H9 (cell line): ENCODE data around the gene GRIK3. TPM values are rescaled to one million over a fixed set of nuclear protein-coding genes. Genes with fewer than 3 reads are reported as not detected.

Experiments
- DNase-seq: peaks from one replicate; pipeline ENCODE4 v3.0.0-alpha.2; 2017
- H2AFZ ChIP-seq: one replicate; pipeline ENCODE4 v1.6.1; 2013; ENCODE audit warnings: mild to moderate bottlenecking, low read length, control low read depth, moderate library complexity
- H2AK5ac ChIP-seq: 2 replicates; pipeline ENCODE4 v1.6.1; 2013; ENCODE audit warnings: low read length, control low read depth, mixed read lengths; ENCODE audit not compliant: insufficient read length
- H2BK120ac ChIP-seq: one replicate; pipeline ENCODE4 v1.6.1; 2013; ENCODE audit warnings: low read depth, mild to moderate bottlenecking, low read length, control low read depth, inconsistent platforms; ENCODE audit not compliant: poor library complexity, severe bottlenecking
- H2BK12ac ChIP-seq: 2 replicates; pipeline ENCODE4 v1.6.1; 2013; ENCODE audit warnings: low read length, control low read depth, mixed read lengths, low read depth; ENCODE audit not compliant: insufficient read length
- H2BK15ac ChIP-seq: 2 replicates; pipeline ENCODE4 v1.6.1; 2013; ENCODE audit warnings: low read depth, low read length, control low read depth
- H2BK20ac ChIP-seq: one replicate; pipeline ENCODE4 v1.6.1; 2013; ENCODE audit warnings: low read depth, mild to moderate bottlenecking, low read length, control low read depth, inconsistent platforms; ENCODE audit not compliant: poor library complexity, severe bottlenecking
- H2BK5ac ChIP-seq: 2 replicates; pipeline ENCODE4 v1.6.1; 2013; ENCODE audit warnings: low read length, control low read depth, mixed read lengths; ENCODE audit not compliant: insufficient read length
- H3K14ac ChIP-seq: 2 replicates; pipeline ENCODE4 v1.6.1; 2013; ENCODE audit warnings: low read length, control low read depth; ENCODE audit not compliant: insufficient read depth
- H3K18ac ChIP-seq: 2 replicates; pipeline ENCODE4 v1.6.1; 2013; ENCODE audit warnings: low read depth, mild to moderate bottlenecking, mixed read lengths, low read length, control low read depth; ENCODE audit not compliant: insufficient read length
- H3K23ac ChIP-seq: 2 replicates; pipeline ENCODE4 v1.6.1; 2013; ENCODE audit warnings: low read length, control low read depth, mixed read lengths, low read depth; ENCODE audit not compliant: insufficient read length
- H3K23me2 ChIP-seq: 2 replicates; pipeline ENCODE4 v1.6.1; 2013; ENCODE audit warnings: low read depth, mild to moderate bottlenecking, mixed read lengths, low read length, control low read depth; ENCODE audit not compliant: insufficient read length, poor library complexity, severe bottlenecking
- H3K27ac ChIP-seq: 2 replicates; pipeline ENCODE4 v1.5.1; 2013; ENCODE audit warnings: low read length, control low read depth, mixed read lengths, low read depth; ENCODE audit not compliant: insufficient read length
- H3K27me3 ChIP-seq: 2 replicates; pipeline ENCODE4 v1.6.1; 2013; ENCODE audit warnings: low read length, control low read depth, inconsistent platforms; ENCODE audit not compliant: insufficient read depth
- H3K4ac ChIP-seq: 2 replicates; pipeline ENCODE4 v1.6.1; 2013; ENCODE audit warnings: low read depth, mild to moderate bottlenecking, control low read depth, inconsistent platforms, low read length, moderate library complexity
- H3K4me1 ChIP-seq: 2 replicates; pipeline ENCODE4 v1.6.1; 2013; ENCODE audit warnings: low read length, control low read depth, inconsistent platforms; ENCODE audit not compliant: insufficient read depth
- H3K4me2 ChIP-seq: 2 replicates; pipeline ENCODE4 v1.6.1; 2013; ENCODE audit warnings: low read length, control low read depth, mixed read lengths; ENCODE audit not compliant: insufficient read length, insufficient read depth
- H3K56ac ChIP-seq: 2 replicates; pipeline ENCODE4 v1.6.1; 2013; ENCODE audit warnings: low read depth, mild to moderate bottlenecking, mixed read lengths, low read length, control low read depth; ENCODE audit not compliant: insufficient read length
- H3K79me1 ChIP-seq: 2 replicates; pipeline ENCODE4 v1.6.1; 2013; ENCODE audit warnings: low read depth, mild to moderate bottlenecking, moderate library complexity, low read length, control low read depth, inconsistent platforms; ENCODE audit not compliant: insufficient read depth, poor library complexity, severe bottlenecking
- H3K79me2 ChIP-seq: 2 replicates; pipeline ENCODE4 v1.6.1; 2013; ENCODE audit warnings: low read length, control low read depth, inconsistent platforms; ENCODE audit not compliant: insufficient read depth
- H3K9ac ChIP-seq: 2 replicates; pipeline ENCODE4 v1.6.1; 2013; ENCODE audit warnings: low read length, control low read depth, mixed read lengths; ENCODE audit not compliant: insufficient read length; ENCODE audit errors: extremely low read depth
- H3K9me3 ChIP-seq: one replicate; pipeline ENCODE4 v1.6.1; 2013; ENCODE audit warnings: low read depth, low read length, inconsistent platforms; ENCODE audit not compliant: control insufficient read depth
- H3T11ph ChIP-seq: one replicate; pipeline ENCODE4 v1.6.1; 2013; ENCODE audit warnings: mild to moderate bottlenecking, low read length, control low read depth, inconsistent platforms
- H4K20me1 ChIP-seq: one replicate; pipeline ENCODE4 v1.6.1; 2013; ENCODE audit not compliant: control insufficient read depth, insufficient read length, insufficient read depth
- H4K5ac ChIP-seq: 2 replicates; pipeline ENCODE4 v1.6.1; 2013; ENCODE audit warnings: low read depth, mild to moderate bottlenecking, mixed read lengths, low read length, control low read depth; ENCODE audit not compliant: insufficient read length
- H4K8ac ChIP-seq: replicated peaks from 2 replicates; pipeline ENCODE4 v1.6.1; 2013; ENCODE audit warnings: low read length, control low read depth, mixed read lengths, low read depth; ENCODE audit not compliant: insufficient read length
- H4K91ac ChIP-seq: 2 replicates; pipeline ENCODE4 v1.6.1; 2013; ENCODE audit warnings: low read depth, mild to moderate bottlenecking, moderate library complexity, mixed read lengths, low read length, control low read depth; ENCODE audit not compliant: insufficient read length
- H3K27ac Mint-ChIP-seq, 3 experiments: 2 replicates in 2 of 3; 3 replicates in 1 of 3; pipeline ENCODE4 v1.8.0; 2020 to 2021; ENCODE audit warnings: mixed read lengths in 3 of 3, mild to moderate bottlenecking in 1 of 3, moderate library complexity in 1 of 3
- H3K27me3 Mint-ChIP-seq: 2 replicates; pipeline ENCODE4 v1.8.0; 2021; ENCODE audit warnings: low read depth, mild to moderate bottlenecking, moderate library complexity, mixed read lengths
- H3K36me3 Mint-ChIP-seq, 3 experiments: 2 replicates in 2 of 3; 3 replicates in 1 of 3; pipeline ENCODE4 v1.8.0; 2020 to 2021; ENCODE audit warnings: low read depth in 3 of 3, mixed read lengths in 3 of 3; ENCODE audit not compliant: insufficient read depth in 1 of 3
- H3K4me1 Mint-ChIP-seq, 2 experiments: 2 replicates each; pipeline ENCODE4 v1.8.0; 2020; ENCODE audit warnings: mixed read lengths in 2 of 2
- H3K4me3 Mint-ChIP-seq, 2 experiments: 2 replicates in 1 of 2; 3 replicates in 1 of 2; pipeline ENCODE4 v1.8.0; 2020 to 2021; ENCODE audit warnings: mild to moderate bottlenecking in 2 of 2, mixed read lengths in 2 of 2, moderate library complexity in 1 of 2
- H3K9me3 Mint-ChIP-seq, 2 experiments: 2 replicates in 1 of 2; 3 replicates in 1 of 2; pipeline ENCODE4 v1.8.0; 2020; ENCODE audit warnings: mild to moderate bottlenecking in 2 of 2, mixed read lengths in 2 of 2, moderate library complexity in 1 of 2
- CTCF ChIP-seq: fragments of 200-600 bp; sonication (generic); conservative IDR thresholded peaks from 3 replicates; pipeline ENCODE4 v1.8.0; 2021; ENCODE audit warnings: antibody characterized with exemption, mild to moderate bottlenecking
- WGBS: extraction: QIAGEN DNeasy Blood & Tissue Kit; methylation state at CpG from one replicate; pipeline ENCODE4 v1.1.7; 2013; ENCODE audit warnings: missing lambda C conversion rate, low lambda C conversion rate, mixed read lengths; ENCODE audit not compliant: insufficient read length; ENCODE audit errors: extremely low coverage; 5-methylcytosine and 5-hydroxymethylcytosine counted together
- total RNA-seq: library from RNA; stranded (reverse); gene quantifications from 2 replicates; pipeline ENCODE4 v1.2.1, GENCODE V29; 2021

Gene GRIK3
- total RNA-seq, 1 experiment from 2014 or later = 1.7 TPM

- peaks cover 17% of the 10 kb centered on the region for H3K27me3 Mint-ChIP-seq
- H2AFZ ChIP-seq = no peak overlapping the region
These were observed 215.5 kb downstream of the GRIK3 start for GRCh38 chr1:36818771-36819170.

More at GRCh38 chr1:36818771-36819170, 215.5 kb downstream of the GRIK3 start:
- no peak overlapping the region for H4K91ac ChIP-seq
- no peaks in the 10 kb centered on the region for H3K23me2 ChIP-seq
- H3K36me3 Mint-ChIP-seq = peaks cover 2 to 4% (median 2%) of the 10 kb centered on the region in 3 experiments; a peak in 4 of 7 replicates
- no peak for TF ChIP-seq CTCF
- H3K4me3 Mint-ChIP-seq = no peak overlapping the region
- H3K79me2 ChIP-seq = no peaks in the 10 kb centered on the region
- no peak overlapping the region; a peak in 1 of 7 replicates for H3K27ac Mint-ChIP-seq
- H2BK15ac ChIP-seq = no peak overlapping the region
- WGBS = no CpG with 5 or more reads among the region's 2 CpGs
- no peak overlapping the region for H2BK5ac ChIP-seq
- H3K79me1 ChIP-seq = no peaks in the 10 kb centered on the region
- H2BK12ac ChIP-seq = no peak overlapping the region
- H4K5ac ChIP-seq = no peak overlapping the region
- H3K4me2 ChIP-seq = no peak overlapping the region
- no peak overlapping the region for H3K27ac ChIP-seq
- DNase-seq = no peak
- no peak overlapping the region for H3K18ac ChIP-seq
- no peaks in the 10 kb centered on the region; the same call in 1 of the 2 replicates for H3K4me1 ChIP-seq
- no peak overlapping the region for H3K23ac ChIP-seq
- no peak overlapping the region for H3K14ac ChIP-seq
- no peak overlapping the region for H2BK20ac ChIP-seq
- no peak overlapping the region for H4K8ac ChIP-seq
- H3K9ac ChIP-seq = no peak overlapping the region
- peaks cover 8 to 19% of the 10 kb centered on the region in 2 experiments for H3K4me1 Mint-ChIP-seq
- no peak overlapping the region for H3T11ph ChIP-seq
- no peak overlapping the region for H3K56ac ChIP-seq
- no peak overlapping the region for H3K4ac ChIP-seq
- H3K27me3 ChIP-seq = no peaks in the 10 kb centered on the region
- H4K20me1 ChIP-seq = no peaks in the 10 kb centered on the region
- H2AK5ac ChIP-seq = no peak overlapping the region
- H2BK120ac ChIP-seq = no peak overlapping the region
- H3K9me3 ChIP-seq = no peaks in the 10 kb centered on the region
- no peaks in the 10 kb centered on the region for H3K9me3 Mint-ChIP-seq
